Measurements from ENCODE around the gene PKM.
"Not testable (repeated sequence)": the region's sequence is repeated elsewhere in the genome, so short reads cannot be mapped to it uniquely, and the experiment has no call there.

The PKM gene

DNA sequence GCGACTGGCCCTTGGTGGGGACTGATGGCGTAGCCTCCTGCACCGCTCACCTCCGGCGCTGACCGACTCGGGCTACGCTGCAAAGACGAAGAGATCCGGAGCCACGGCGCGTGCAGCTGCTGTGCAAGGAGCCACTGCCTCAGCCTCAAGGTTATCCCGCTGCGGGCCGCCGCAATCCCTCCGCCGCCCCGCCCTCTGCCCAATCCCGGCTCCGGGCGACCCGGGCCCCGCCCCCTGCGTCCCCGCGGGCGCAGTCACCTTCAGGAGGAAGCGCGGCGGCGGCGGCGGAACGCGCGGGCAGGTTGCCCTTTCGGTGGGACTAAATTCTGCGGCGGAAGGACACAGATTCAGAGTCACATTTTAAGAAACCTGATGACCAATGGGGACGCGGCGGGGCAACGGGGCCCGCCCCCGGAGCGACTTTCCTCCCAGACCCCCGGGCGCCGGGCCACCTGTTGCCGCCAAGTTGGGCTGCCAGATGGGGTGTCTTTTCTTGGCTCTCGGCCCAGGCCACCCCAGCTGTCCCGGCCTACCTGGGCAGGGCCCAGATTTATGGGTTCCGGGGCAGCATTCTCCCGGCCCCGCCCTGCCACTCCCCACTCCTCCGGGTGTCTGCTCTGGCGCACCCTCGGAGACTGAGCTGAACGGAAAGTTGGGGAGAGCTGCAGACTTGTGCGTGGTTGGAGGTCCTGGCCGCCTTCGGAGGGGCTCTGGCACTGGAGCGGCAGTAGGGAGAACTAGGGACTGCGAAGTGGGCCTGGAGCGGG, at the start of gene PKM:
PKM (minus strand) TSS at position 125 of the 767 bp plus-strand sequence. CDS start 12,093 bp downstream, outside the sequence.
- peak; percentile 84 to 100 for DNase-seq (ENCODE audit: low read depth in 1 of 2, low spot score in 1 of 2)
- in situ Hi-C loops (cut with HindIII; ENCODE audit: low pct_unique_long_range_greater_than_20kb, low sequenced_read_pairs), result no loop called here
- no peak for TF ChIP-seq JUND (IDR thresholded peaks at IDR 0.05; ENCODE audit: low read depth)

DNA sequence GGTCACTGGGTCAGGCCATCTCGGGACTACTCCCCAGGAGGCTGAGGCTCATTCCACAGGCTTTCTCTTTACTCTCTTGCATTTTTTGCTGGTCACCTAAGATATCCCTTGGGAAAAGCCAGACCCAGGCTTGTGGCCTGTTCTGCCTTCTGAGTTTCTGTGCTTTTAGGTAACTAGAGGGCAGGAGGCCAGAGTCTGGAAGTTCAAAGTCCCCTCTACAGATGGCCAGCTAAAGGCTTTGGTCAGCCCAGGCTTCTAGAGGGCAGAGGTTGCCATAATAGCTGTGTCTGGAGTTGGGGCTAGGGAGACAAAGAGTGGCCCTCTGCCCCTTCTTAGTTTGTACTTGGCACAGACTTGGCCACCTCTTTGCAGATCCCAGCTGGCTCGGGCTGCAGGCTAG, 49.8 kb upstream of the PKM start:
- in situ Hi-C loops (cut with HindIII; ENCODE audit: low pct_unique_long_range_greater_than_20kb, low sequenced_read_pairs), result no loop called here
- no peak for DNase-seq (ENCODE audit: low read depth in 1 of 2, low spot score in 1 of 2)
- no peak for TF ChIP-seq JUND (IDR thresholded peaks at IDR 0.05; ENCODE audit: low read depth)

DNA sequence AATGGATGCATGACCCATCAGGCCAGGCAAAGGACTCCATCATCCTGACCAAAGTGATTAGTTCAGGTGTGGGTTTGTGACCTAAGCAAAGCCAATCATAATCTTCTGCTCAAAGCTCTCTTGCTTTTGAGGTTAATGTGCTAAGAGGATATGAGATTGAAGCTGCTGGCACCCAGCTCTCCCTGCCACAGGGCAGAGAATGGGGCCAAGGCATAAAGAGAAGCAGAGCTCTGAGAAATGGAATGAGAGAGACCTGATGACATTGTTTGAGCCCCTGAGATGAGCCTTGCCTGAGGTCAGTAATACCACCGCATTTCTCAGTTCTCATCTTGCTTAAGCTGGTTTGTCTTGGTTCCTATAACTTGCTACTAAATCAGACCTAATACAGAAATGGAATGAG, 47.7 kb upstream of the PKM start:
- in situ Hi-C loops (cut with HindIII; ENCODE audit: low pct_unique_long_range_greater_than_20kb, low sequenced_read_pairs), result no loop called here
- DNase-seq (ENCODE audit: low read depth in 1 of 2, low spot score in 1 of 2), result no peak

DNA sequence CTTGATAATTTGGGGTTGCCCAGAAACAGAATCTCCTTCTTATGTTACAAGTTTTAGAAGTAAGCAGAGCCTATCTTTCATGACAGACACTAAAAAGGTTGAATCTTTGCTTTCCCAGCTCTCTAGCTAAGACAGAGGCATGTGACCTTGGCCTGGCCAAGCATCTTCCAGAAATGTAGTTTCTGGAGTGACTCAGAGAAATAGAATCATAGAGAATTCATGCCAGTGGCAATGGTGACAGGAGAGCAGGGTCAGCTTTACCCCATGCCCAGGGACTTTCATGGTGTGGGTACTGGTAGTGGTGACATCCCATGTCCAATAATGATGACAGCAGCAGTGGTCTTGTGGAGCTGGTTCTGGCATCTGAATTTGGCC, 45.3 kb upstream of the PKM start:
- in situ Hi-C loops (cut with HindIII; ENCODE audit: low pct_unique_long_range_greater_than_20kb, low sequenced_read_pairs), result no loop called here
- no peak for TF ChIP-seq JUND (IDR thresholded peaks at IDR 0.05; ENCODE audit: low read depth)
- DNase-seq (ENCODE audit: low read depth in 1 of 2, low spot score in 1 of 2), result no peak

More for the DNA sequence above, 47.7 kb upstream of the PKM start:
- TF ChIP-seq JUND (IDR thresholded peaks at IDR 0.05; ENCODE audit: low read depth), result no peak

DNA sequence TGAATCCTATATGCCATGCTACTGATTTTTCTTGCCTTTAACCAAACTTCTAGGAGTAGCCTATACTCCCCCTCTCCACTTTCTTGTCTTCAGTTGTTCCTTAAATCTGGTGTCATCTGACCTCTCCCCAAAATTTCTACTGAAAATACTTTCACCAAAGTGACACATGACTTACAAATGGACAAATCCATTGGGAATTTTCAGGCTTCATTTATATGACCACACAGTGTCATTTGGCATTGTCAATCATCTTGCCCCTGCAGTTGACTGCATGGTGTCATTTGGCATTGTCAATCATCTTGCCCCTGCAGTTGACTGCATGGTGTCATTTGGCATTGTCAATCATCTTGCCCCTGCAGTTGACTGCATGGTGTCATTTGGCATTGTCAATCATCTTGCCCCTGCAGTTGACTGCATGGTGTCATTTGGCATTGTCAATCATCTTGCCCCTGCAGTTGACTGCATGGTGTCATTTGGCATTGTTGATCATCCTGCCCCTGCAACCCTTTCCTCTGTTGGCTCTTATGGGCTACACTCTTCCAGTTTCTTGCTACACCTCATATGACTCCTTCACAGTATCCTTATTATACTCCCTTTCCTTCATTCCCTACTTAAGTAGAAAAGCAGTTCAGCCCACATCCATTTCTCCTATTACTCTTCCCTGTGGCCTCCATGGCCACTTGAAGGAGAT, 44.8 kb upstream of the PKM start:
- in situ Hi-C loops (cut with HindIII; ENCODE audit: low pct_unique_long_range_greater_than_20kb, low sequenced_read_pairs); DNase-seq (ENCODE audit: low read depth in 1 of 2, low spot score in 1 of 2): not testable (repeated sequence)

DNA sequence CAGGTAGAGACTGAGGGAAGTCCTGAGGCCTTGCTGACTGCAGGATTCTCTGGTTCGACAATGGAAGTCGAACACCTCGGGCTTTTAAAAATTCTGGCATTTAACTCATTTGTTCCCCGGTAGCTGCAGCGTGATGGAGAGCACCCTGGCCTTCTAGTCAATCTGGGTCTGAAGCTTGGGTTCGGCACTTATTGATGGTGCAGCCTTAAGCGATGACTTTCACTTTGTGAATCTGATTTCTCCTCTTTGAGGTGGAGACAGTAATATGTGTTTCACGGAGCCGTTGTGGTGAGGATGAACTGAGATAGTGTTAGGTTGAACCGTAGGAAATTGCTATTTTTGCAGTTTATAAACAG, 42.0 kb upstream of the PKM start:
- TF ChIP-seq JUND (IDR thresholded peaks at IDR 0.05; ENCODE audit: low read depth), result no peak
- no peak for DNase-seq (ENCODE audit: low read depth in 1 of 2, low spot score in 1 of 2)
- in situ Hi-C loops (cut with HindIII; ENCODE audit: low pct_unique_long_range_greater_than_20kb, low sequenced_read_pairs), result no loop called here

DNA sequence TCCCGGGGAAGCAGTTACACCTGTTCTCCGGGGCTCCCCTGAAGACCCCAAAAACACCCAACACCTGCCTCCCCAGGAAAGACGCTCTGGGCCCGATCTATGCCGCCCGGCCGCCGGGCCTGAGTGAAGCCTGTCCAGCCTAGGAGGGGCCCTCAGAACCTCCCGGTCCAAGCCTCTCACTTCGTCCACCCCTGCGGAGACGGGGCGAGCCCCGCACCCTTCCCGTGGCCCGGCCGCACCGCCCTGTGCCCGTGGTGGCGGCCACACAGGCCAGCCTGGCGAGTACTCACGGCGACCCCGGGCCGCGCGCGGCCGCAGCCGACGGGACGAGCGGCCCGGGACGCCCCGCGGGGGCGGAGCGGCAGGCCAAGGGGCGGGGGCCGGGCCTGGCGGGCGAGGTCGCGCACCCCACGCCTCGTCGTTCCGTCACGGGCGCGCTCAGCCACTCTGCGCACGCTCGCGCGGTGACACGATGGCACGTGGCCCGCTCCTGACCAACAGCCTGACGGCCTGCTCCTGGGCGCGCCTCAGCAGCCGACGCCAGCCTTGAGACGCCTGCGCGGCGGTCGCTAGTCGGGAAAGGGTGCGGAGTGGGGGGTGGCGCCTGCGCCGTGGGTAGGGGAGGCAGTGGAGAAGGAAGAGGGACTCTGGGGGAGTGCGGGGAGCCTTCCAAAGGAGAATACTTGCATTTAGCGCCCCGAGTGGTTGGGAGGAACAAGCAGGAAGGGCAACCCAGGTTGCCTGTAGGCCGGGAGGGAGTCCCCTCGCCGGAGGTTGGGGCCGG, 41.4 kb upstream of the PKM start, which contains the start of gene PARP6:
PARP6 (minus strand) TSS at position 342 of the 784 bp plus-strand sequence. CDS start 5,077 bp downstream, outside the sequence.
- TF ChIP-seq JUND (IDR thresholded peaks at IDR 0.05; ENCODE audit: low read depth), result no peak
- peak; percentile 96 to 99 for DNase-seq (ENCODE audit: low read depth in 1 of 2, low spot score in 1 of 2)
- in situ Hi-C loops (cut with HindIII; ENCODE audit: low pct_unique_long_range_greater_than_20kb, low sequenced_read_pairs), result no loop called here

DNA sequence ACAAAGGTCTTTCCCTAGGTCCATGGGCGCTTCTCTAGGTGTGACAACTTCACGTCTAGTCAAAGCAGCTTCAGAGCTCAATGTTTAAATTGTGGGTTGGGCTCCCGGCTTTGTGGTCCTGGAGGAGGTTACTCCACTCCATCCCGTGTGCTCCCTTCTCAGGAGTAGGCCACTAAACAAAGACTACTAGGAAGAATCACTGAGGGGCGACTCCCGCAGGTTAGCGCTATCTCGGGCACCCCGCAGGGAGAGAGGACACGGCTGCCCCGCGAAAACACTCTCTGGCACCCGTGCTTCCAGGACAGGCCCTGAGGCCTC, 40.9 kb upstream of the PKM start:
- DNase-seq (ENCODE audit: low read depth in 1 of 2, low spot score in 1 of 2), result peak in 1 of 2 experiments; percentile 24

DNA sequence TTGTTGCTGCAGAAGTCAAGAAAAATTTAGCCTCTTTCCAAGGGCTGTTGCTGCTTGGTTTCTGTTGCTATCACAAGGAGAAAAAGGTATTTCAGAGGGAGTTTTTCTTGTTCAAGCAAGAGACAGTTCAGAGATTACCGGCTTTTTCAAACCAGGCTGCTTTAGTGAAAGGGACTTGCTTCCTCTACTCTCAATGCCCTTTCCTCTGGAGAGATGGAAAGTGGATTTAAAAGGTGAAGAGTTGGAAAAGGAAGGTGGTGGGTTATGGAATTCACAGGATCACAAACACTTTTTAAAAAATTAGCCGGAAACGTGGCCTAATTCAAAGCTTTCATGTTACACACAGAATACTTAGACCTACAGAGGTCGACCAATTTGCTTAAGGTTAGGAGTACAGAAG, 40.2 kb upstream of the PKM start:
- no peak for DNase-seq (ENCODE audit: low read depth in 1 of 2, low spot score in 1 of 2)
- in situ Hi-C loops (cut with HindIII; ENCODE audit: low pct_unique_long_range_greater_than_20kb, low sequenced_read_pairs), result no loop called here
- TF ChIP-seq JUND (IDR thresholded peaks at IDR 0.05; ENCODE audit: low read depth), result no peak

More for the DNA sequence above, 40.9 kb upstream of the PKM start:
- TF ChIP-seq JUND (IDR thresholded peaks at IDR 0.05; ENCODE audit: low read depth), result no peak
- in situ Hi-C loops (cut with HindIII; ENCODE audit: low pct_unique_long_range_greater_than_20kb, low sequenced_read_pairs), result no loop called here

DNA sequence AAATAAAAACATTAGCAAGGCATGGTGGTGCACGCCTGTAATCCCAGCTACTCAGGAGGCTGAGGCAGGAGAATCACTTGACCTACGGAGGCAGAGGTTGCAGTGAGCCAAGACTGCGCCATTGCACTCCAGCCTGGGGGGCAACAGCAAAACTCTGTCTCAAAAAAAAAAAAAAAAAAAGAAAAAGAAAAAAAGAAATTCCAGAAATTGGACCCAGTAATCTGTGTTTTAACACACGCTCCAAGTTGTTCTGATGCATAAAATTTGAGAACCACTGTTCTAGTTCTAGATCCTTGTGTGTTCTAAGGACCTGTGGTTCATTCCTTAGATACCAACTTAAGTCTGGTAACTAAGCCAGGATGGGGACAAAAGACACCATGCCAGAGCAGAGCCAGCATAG, 38.7 kb upstream of the PKM start:
- in situ Hi-C loops (cut with HindIII; ENCODE audit: low pct_unique_long_range_greater_than_20kb, low sequenced_read_pairs), result no loop called here
- DNase-seq (ENCODE audit: low read depth in 1 of 2, low spot score in 1 of 2), result no peak
- no peak for TF ChIP-seq JUND (IDR thresholded peaks at IDR 0.05; ENCODE audit: low read depth)

DNA sequence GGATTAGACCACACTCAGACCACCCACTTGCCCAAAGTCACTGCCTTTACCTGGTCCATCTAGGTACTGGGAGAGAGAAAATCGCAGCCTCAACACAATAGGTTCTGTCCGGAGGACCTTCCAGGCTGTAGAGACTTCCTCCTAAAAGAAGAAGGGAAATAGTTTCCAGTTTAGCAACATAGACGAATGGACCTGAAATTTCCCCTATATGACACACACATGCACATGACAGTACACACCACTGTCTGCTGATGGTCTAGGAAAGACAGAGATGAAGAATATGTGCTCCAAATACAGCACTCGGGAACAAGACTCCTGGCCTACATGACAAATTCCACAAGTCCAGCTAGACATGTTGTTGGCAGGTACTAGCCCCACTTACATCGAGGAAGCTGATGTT, 34.0 kb upstream of the PKM start:
- no peak for DNase-seq (ENCODE audit: low read depth in 1 of 2, low spot score in 1 of 2)
- no peak for TF ChIP-seq JUND (IDR thresholded peaks at IDR 0.05; ENCODE audit: low read depth)
- in situ Hi-C loops (cut with HindIII; ENCODE audit: low pct_unique_long_range_greater_than_20kb, low sequenced_read_pairs), result no loop called here

DNA sequence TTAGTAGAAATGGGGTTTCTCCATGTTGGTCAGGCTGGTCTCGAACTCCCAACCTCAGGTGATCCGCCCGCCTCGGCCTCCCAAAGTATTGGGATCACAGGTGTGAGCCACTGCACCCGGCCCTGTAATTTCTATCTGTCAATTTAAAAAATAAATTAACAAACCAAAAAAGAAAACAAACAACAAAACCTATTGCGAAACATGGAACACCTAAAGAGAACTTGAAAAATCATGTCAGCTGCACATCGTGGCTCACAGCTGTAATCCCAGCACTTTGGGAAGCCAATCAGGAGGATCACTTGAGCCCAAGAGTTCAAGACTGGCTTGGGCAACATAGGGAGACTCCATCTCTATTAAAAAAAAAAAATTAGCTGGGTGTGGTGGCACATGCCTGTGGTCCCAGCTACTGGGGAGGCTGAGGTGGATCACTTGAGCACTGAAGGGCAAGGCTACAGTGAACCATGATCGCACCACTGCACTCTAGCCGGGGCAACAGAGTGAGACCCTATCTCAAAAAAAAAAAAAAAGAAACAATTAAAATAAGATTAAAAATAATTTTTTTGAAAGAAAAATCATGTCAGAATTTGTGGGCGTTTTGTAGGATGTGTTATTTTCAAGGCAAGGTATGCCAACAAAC, 21.8 kb upstream of the PKM start:
- no peak for TF ChIP-seq JUND (IDR thresholded peaks at IDR 0.05; ENCODE audit: low read depth)
- in situ Hi-C loops (cut with HindIII; ENCODE audit: low pct_unique_long_range_greater_than_20kb, low sequenced_read_pairs), result no loop called here
- DNase-seq (ENCODE audit: low read depth in 1 of 2, low spot score in 1 of 2), result no peak

Measured in T47D (cell line).